PC-9 (cell line): ENCODE measurements around the gene HCRT.

Experiments
- CTCF ChIP-seq: fragments of 200-600 bp; sonication (generic); conservative IDR thresholded peaks from 2 replicates; pipeline ENCODE4 v1.6.1; 2017; ENCODE audit warnings: mixed run types, antibody characterized with exemption, mild to moderate bottlenecking, moderate library complexity
- EZH2 ChIP-seq: fragments of 200-600 bp; sonication (generic); IDR thresholded peaks from 2 replicates; pipeline ENCODE4 v1.8.0; 2017; ENCODE audit warnings: antibody characterized with exemption, low read depth

- no peak for TF ChIP-seq CTCF
- TF ChIP-seq EZH2, result no peak
Observed at GRCh38 chr17:42193216-42193968, 8.1 kb upstream of the HCRT start.
